Measurements from ENCODE around the gene TMLHE. TPM values are rescaled to one million over a fixed set of nuclear protein-coding genes. Genes with fewer than 3 reads are reported as not detected.

Gene TMLHE
- total and polyA plus RNA-seq, 2 of the 13 experiments (the other 11 are each of a cell fraction or from before 2014, with no cell fraction given), result 12.5 to 14.2 TPM

DNA sequence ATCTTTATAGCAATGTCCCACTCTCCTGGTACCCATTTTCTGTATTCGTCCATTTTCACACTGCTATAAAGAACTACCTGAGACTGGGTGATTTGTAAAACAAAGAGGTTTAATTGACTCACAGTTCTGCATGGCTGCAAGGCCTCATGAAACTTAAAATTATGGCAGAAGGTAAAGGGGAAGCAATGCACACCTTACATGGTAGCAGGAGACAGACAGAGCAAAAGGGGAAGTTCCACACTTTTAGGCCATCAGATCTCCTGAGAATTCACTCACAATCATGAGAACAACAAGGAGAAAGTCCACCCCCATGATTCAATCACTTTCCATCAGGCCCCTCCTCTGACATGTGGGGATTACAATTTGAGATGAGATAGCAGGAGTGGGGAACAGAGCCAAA is 49.7 kb downstream of the TMLHE start:
- Histone ChIP-seq H3K9ac (ENCODE audit: insufficient read depth, low read depth, low read length) (no peak overlapping the region), H3K4me2 (ENCODE audit: low read depth, low read length) (no peak overlapping the region), H4K20me1 (ENCODE audit: insufficient read depth, low read length) (no peaks in the 10 kb centered on the region), H3K27ac (ENCODE audit: extremely low read length, insufficient read depth, low read length) (no peak overlapping the region), H3K4me3 (replicated peaks in 1 of 3; ENCODE audit: insufficient read depth in 1 of 3, low read depth in 2 of 3, low read length in 3 of 3) (no peak overlapping the region), H3K79me2 (ENCODE audit: insufficient read depth, low read length) (no peaks in the 10 kb centered on the region), H3K4me1 (ENCODE audit: insufficient read depth, low read length) (no peaks in the 10 kb centered on the region), H3K36me3 (replicated peaks in 1 of 2; ENCODE audit: control insufficient read depth in 1 of 2, insufficient read depth in 2 of 2, low read length in 2 of 2) (no peaks in the 10 kb centered on the region), H2AFZ (ENCODE audit: low read length) (no peak overlapping the region), H3K9me3 (ENCODE audit: low read length) (no peaks in the 10 kb centered on the region), H3K27me3 (ENCODE audit: control insufficient read depth in 1 of 2, insufficient read depth in 2 of 2, low read length in 2 of 2) (no peaks in the 10 kb centered on the region)
- ChIA-PET POLR2A (no interaction called here), CTCF (ENCODE audit: low intra/inter-chr PET ratio, low total read pairs) (no interaction called here)
- DNase-seq (ENCODE audit: low spot score) (no peak), ATAC-seq (no peak), FAIRE-seq (no peak)
- TF ChIP-seq, protein P1, sequence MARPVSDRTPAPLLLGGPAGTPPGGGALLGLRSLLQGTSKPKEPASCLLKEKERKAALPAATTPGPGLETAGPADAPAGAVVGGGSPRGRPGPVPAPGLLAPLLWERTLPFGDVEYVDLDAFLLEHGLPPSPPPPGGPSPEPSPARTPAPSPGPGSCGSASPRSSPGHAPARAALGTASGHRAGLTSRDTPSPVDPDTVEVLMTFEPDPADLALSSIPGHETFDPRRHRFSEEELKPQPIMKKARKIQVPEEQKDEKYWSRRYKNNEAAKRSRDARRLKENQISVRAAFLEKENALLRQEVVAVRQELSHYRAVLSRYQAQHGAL (CRISPR knock-in tag; IDR thresholded peaks at IDR 0.05; ENCODE audit: not compliant biosample characterization), result no peak
- no peak for TF ChIP-seq STAT5B (CRISPR knock-in tag; IDR thresholded peaks at IDR 0.05)
- TF ChIP-seq KLF9 (CRISPR knock-in tag; IDR thresholded peaks at IDR 0.05; ENCODE audit: low read depth), result no peak
- TF ChIP-seq ZNF563 (CRISPR knock-in tag; IDR thresholded peaks at IDR 0.05), result no peak
- TF ChIP-seq KAT2B (IDR thresholded peaks at IDR 0.05; ENCODE audit: borderline replicate concordance, low read depth, low read length), result no peak
- no peak for TF ChIP-seq ZFYVE20 (CRISPR knock-in tag; IDR thresholded peaks at IDR 0.05; ENCODE audit: borderline replicate concordance, low read depth)
- BruUV-seq (replicated peaks), result no TSS peak
- in situ Hi-C loops (cut with HindIII; ENCODE audit: extremely low pct_ligation_motif_present, low pct_unique_long_range_greater_than_20kb), result no loop called here
- WGBS (ENCODE audit: low lambda C conversion rate), result no CpG with 5 or more reads among the region's 1 CpG
- intact Hi-C loops (cut with micrococcal nuclease; ENCODE audit: unreplicated experiment), result no loop called here

DNA sequence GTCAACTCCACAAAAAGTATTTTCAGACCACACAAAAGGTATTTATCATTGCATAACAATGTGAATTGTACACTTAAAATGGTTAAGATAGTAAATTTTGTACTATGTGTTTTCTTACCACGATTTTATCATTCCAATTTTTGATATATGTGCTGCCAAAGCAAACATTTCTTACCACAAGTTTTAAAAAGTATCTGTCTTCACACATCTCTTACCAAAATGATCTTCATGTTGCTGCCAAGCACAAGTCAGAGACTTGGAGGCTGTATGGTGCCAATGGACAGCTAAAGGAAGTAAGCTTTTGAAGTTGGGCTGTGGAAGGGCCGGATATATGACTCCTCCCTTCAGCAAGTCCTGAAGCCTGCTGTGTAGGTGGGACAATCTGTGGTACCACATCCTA is 67.9 kb downstream of the TMLHE start:
- H3K9ac ChIP-seq (ENCODE audit: insufficient read depth, low read depth, low read length), result no peak overlapping the region
- no TSS peak for BruUV-seq (replicated peaks)
- FAIRE-seq (no peak), DNase-seq (ENCODE audit: low spot score) (no peak), ATAC-seq (no peak)
- no peaks in the 10 kb centered on the region for H3K79me2 ChIP-seq (ENCODE audit: insufficient read depth, low read length)
- in situ Hi-C loops (cut with HindIII; ENCODE audit: extremely low pct_ligation_motif_present, low pct_unique_long_range_greater_than_20kb), result no loop called here
- H3K4me2 ChIP-seq (ENCODE audit: low read depth, low read length), result no peak overlapping the region
- peaks cover 0 to 3% of the 10 kb centered on the region in 2 experiments; a peak in 1 of 5 replicates for H3K36me3 ChIP-seq (replicated peaks in 1 of 2; ENCODE audit: control insufficient read depth in 1 of 2, insufficient read depth in 2 of 2, low read length in 2 of 2)
- POLR2A ChIA-PET, result no interaction called here
- 52% methylated on average over 2 of the region's 2 CpGs for WGBS (ENCODE audit: low lambda C conversion rate)
- no peak overlapping the region for H3K4me3 ChIP-seq (replicated peaks in 1 of 3; ENCODE audit: insufficient read depth in 1 of 3, low read depth in 2 of 3, low read length in 3 of 3)
- intact Hi-C loops (cut with micrococcal nuclease; ENCODE audit: unreplicated experiment), result no loop called here
- no peak overlapping the region for H2AFZ ChIP-seq (ENCODE audit: low read length)
- H3K27me3 ChIP-seq (ENCODE audit: control insufficient read depth in 1 of 2, insufficient read depth in 2 of 2, low read length in 2 of 2), result no peaks in the 10 kb centered on the region
- H3K27ac ChIP-seq (ENCODE audit: extremely low read length, insufficient read depth, low read length), result no peak overlapping the region
- H3K9me3 ChIP-seq (ENCODE audit: low read length), result no peaks in the 10 kb centered on the region; the same call in 1 of the 2 replicates
- CTCF ChIA-PET (ENCODE audit: low intra/inter-chr PET ratio, low total read pairs), result no interaction called here
- no peaks in the 10 kb centered on the region for H3K4me1 ChIP-seq (ENCODE audit: insufficient read depth, low read length)
- H4K20me1 ChIP-seq (ENCODE audit: insufficient read depth, low read length), result no peaks in the 10 kb centered on the region
- TF ChIP-seq ZSCAN20 (CRISPR knock-in tag; IDR thresholded peaks at IDR 0.05; ENCODE audit: borderline replicate concordance) (no peak), RCOR2 (CRISPR knock-in tag; IDR thresholded peaks at IDR 0.05) (no peak), ZFY (CRISPR knock-in tag; IDR thresholded peaks at IDR 0.05) (no peak), JUNB (CRISPR knock-in tag; IDR thresholded peaks at IDR 0.05; ENCODE audit: borderline replicate concordance) (no peak), ZNF530 (CRISPR knock-in tag; IDR thresholded peaks at IDR 0.05; ENCODE audit: low read depth) (no peak), NFKB2 (CRISPR knock-in tag; IDR thresholded peaks at IDR 0.05; ENCODE audit: borderline replicate concordance) (no peak), ELF1 (CRISPR knock-in tag; IDR thresholded peaks at IDR 0.05) (no peak)
- TF ChIP-seq, protein P2, sequence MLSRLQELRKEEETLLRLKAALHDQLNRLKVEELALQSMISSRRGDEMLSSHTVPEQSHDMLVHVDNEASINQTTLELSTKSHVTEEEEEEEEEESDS (CRISPR knock-in tag; IDR thresholded peaks at IDR 0.05; ENCODE audit: borderline replicate concordance), result no peak
- TF ChIP-seq, protein P3, sequence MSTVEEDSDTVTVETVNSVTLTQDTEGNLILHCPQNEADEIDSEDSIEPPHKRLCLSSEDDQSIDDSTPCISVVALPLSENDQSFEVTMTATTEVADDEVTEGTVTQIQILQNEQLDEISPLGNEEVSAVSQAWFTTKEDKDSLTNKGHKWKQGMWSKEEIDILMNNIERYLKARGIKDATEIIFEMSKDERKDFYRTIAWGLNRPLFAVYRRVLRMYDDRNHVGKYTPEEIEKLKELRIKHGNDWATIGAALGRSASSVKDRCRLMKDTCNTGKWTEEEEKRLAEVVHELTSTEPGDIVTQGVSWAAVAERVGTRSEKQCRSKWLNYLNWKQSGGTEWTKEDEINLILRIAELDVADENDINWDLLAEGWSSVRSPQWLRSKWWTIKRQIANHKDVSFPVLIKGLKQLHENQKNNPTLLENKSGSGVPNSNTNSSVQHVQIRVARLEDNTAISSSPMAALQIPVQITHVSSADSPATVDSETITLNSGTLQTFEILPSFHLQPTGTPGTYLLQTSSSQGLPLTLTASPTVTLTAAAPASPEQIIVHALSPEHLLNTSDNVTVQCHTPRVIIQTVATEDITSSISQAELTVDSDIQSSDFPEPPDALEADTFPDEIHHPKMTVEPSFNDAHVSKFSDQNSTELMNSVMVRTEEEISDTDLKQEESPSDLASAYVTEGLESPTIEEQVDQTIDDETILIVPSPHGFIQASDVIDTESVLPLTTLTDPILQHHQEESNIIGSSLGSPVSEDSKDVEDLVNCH (CRISPR knock-in tag; IDR thresholded peaks at IDR 0.05), result no peak
